ENCODE data around the gene CUX1.

The CUX1 gene

GRCh38 chr7:101933688-101934121 is 116.3 kb downstream of the CUX1 start:
- Mint-ChIP-seq H3K36me3 (ENCODE audit: low read depth) (peaks cover 44% of the 10 kb centered on the region), H3K27me3 (ENCODE audit: low read depth, poor library complexity) (peaks cover 6% of the 10 kb centered on the region), H3K4me3 (no peak overlapping the region), H3K9me3 (peaks cover 25% of the 10 kb centered on the region), H3K4me1 (peaks cover 70% of the 10 kb centered on the region), H3K27ac (no peak overlapping the region)
- TF ChIP-seq, protein P1, sequence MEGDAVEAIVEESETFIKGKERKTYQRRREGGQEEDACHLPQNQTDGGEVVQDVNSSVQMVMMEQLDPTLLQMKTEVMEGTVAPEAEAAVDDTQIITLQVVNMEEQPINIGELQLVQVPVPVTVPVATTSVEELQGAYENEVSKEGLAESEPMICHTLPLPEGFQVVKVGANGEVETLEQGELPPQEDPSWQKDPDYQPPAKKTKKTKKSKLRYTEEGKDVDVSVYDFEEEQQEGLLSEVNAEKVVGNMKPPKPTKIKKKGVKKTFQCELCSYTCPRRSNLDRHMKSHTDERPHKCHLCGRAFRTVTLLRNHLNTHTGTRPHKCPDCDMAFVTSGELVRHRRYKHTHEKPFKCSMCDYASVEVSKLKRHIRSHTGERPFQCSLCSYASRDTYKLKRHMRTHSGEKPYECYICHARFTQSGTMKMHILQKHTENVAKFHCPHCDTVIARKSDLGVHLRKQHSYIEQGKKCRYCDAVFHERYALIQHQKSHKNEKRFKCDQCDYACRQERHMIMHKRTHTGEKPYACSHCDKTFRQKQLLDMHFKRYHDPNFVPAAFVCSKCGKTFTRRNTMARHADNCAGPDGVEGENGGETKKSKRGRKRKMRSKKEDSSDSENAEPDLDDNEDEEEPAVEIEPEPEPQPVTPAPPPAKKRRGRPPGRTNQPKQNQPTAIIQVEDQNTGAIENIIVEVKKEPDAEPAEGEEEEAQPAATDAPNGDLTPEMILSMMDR (IDR thresholded peaks at IDR 0.05) = no peak
- no peak for DNase-seq

- H3K27ac Mint-ChIP-seq = peak overlapping the region; percentile 85
- H3K4me3 Mint-ChIP-seq = peak overlapping the region; percentile 21
- H3K4me1 Mint-ChIP-seq = peaks cover 70% of the 10 kb centered on the region
Observed at GRCh38 chr7:101934618-101935017, 117.2 kb downstream of the CUX1 start.

GRCh38 chr7:101935521-101936141 is 118.2 kb downstream of the CUX1 start:
- H3K9me3 Mint-ChIP-seq = peaks cover 13% of the 10 kb centered on the region
- H3K4me3 Mint-ChIP-seq = peak overlapping the region; percentile 68
- peaks cover 6% of the 10 kb centered on the region for H3K27me3 Mint-ChIP-seq (ENCODE audit: low read depth, poor library complexity)
- TF ChIP-seq, protein P1 (IDR thresholded peaks at IDR 0.05) = no peak
- peaks cover 69% of the 10 kb centered on the region for H3K4me1 Mint-ChIP-seq
- peaks cover 33% of the 10 kb centered on the region for H3K36me3 Mint-ChIP-seq (ENCODE audit: low read depth)
- no peak for DNase-seq
- H3K27ac Mint-ChIP-seq = peak overlapping the region; percentile 69

More at GRCh38 chr7:101934618-101935017, 117.2 kb downstream of the CUX1 start:
- H3K36me3 Mint-ChIP-seq (ENCODE audit: low read depth) = peaks cover 44% of the 10 kb centered on the region
- H3K9me3 Mint-ChIP-seq = peaks cover 23% of the 10 kb centered on the region
- peaks cover 6% of the 10 kb centered on the region for H3K27me3 Mint-ChIP-seq (ENCODE audit: low read depth, poor library complexity)
- TF ChIP-seq, protein P1 (IDR thresholded peaks at IDR 0.05) = no peak
- DNase-seq = no peak

GRCh38 chr7:101936223-101936610 is 118.8 kb downstream of the CUX1 start:
- Mint-ChIP-seq H3K4me3 (peak overlapping the region; percentile 68), H3K27ac (no peak overlapping the region)

DNA sequence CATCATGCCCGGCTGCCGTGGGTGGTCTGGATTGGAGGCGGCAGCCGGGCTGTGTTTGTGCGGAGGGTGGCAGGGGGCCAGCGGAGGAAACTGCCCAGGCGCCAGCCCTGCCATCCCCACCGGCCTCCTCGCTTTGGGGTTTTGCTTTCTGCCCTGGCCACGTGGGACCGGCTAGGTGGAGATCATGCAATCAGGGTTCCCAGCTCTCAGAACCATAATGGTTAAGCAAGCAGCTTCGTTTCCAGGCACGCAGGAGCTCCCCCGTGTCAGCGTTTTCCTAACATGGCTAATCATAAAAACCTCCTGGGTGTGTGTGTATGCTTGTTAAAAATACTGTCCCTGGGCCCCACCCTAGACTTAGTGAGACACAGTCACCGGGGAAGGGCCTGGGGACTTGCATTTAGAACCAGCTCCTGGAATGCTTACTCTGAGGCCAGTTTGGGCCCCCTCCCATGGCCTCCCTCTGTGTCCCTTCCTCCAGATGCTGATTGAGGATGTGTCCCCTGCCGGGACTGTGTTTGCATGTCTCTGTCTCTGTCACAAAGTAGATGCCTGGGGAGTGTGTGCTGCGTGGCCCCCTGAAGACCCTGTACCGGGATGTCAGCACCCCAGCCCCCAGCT is 119.3 kb downstream of the CUX1 start:
- Mint-ChIP-seq H3K27ac (no peak overlapping the region), H3K27me3 (ENCODE audit: low read depth, poor library complexity) (peaks cover 6% of the 10 kb centered on the region), H3K4me3 (no peak overlapping the region), H3K4me1 (peaks cover 72% of the 10 kb centered on the region), H3K36me3 (ENCODE audit: low read depth) (peaks cover 26% of the 10 kb centered on the region), H3K9me3 (peaks cover 9% of the 10 kb centered on the region)
- DNase-seq = peak; percentile 27
- TF ChIP-seq, protein P1 (IDR thresholded peaks at IDR 0.05) = no peak

More at GRCh38 chr7:101936223-101936610, 118.8 kb downstream of the CUX1 start:
- Mint-ChIP-seq H3K36me3 (ENCODE audit: low read depth) (peaks cover 28% of the 10 kb centered on the region), H3K4me1 (peaks cover 72% of the 10 kb centered on the region), H3K27me3 (ENCODE audit: low read depth, poor library complexity) (peaks cover 6% of the 10 kb centered on the region), H3K9me3 (peaks cover 9% of the 10 kb centered on the region)
- TF ChIP-seq, protein P1 (IDR thresholded peaks at IDR 0.05) = no peak
- DNase-seq = no peak
